LNCaP clone FGC (cell line): ENCODE results near the gene ERBB4.
"Not testable (repeated sequence)": the region's sequence is repeated elsewhere in the genome, so short reads cannot be mapped to it uniquely, and the experiment has no call there.

Experiments used
- DNase-seq: peaks from one replicate; pipeline ENCODE4 v3.0.0-alpha.2; 2011; ENCODE audit warnings: low read depth
- H3K4me3 ChIP-seq: 2 replicates; pipeline ENCODE4 v1.5.1; 2011; ENCODE audit warnings: mild to moderate bottlenecking, low read depth, low read length, control low read depth
- TF ChIP-seq, protein P1 (sequence below): IDR thresholded peaks from 2 replicates; pipeline ENCODE4 v1.5.1; 2012; ENCODE audit warnings: mild to moderate bottlenecking; ENCODE audit not compliant: control insufficient read depth, insufficient read depth; ENCODE audit errors: extremely low read depth

Gene ERBB4

DNA sequence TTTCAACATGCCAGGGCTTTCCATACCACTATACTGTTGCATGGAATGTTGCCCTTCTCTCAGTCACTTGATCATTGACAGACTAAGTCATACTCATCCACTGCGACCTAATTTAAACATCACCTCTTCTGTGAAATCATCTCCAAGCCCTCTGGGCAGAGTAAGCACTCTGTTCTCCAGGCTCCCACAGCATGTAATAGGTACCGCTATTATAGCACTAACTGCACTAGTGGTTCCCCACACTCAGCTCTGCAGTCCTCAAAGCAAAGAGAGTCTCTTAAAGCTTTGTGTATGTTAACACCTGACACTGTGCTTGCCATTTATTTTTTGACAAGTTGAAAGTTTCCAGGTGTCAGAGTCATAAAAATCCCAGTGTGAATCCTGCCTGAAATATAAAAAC, 947.2 kb downstream of the ERBB4 start:
- DNase-seq = no peak
- H3K4me3 ChIP-seq = no peak overlapping the region
- TF ChIP-seq, protein P1, sequence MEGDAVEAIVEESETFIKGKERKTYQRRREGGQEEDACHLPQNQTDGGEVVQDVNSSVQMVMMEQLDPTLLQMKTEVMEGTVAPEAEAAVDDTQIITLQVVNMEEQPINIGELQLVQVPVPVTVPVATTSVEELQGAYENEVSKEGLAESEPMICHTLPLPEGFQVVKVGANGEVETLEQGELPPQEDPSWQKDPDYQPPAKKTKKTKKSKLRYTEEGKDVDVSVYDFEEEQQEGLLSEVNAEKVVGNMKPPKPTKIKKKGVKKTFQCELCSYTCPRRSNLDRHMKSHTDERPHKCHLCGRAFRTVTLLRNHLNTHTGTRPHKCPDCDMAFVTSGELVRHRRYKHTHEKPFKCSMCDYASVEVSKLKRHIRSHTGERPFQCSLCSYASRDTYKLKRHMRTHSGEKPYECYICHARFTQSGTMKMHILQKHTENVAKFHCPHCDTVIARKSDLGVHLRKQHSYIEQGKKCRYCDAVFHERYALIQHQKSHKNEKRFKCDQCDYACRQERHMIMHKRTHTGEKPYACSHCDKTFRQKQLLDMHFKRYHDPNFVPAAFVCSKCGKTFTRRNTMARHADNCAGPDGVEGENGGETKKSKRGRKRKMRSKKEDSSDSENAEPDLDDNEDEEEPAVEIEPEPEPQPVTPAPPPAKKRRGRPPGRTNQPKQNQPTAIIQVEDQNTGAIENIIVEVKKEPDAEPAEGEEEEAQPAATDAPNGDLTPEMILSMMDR = no peak

DNA sequence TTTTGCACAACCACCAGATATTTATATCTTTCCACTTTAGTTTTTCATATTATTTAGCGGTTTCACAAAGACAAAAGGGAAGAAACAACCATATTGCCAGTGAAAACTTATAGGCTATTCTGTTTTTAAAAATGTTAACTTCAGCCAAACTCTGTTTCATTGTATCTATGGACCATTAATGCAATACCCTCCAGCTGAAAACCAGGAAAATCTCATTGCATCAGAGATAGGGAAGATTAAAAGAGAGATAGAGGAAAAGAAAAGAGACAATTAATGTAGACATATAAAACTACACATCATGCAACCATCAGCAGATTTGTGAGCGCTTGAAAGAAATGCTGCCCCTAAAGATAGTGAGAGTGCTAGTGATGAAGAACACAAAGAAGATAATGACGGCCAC, 970.2 kb downstream of the ERBB4 start:
- H3K4me3 ChIP-seq = no peak overlapping the region
- TF ChIP-seq, protein P1 = no peak

DNA sequence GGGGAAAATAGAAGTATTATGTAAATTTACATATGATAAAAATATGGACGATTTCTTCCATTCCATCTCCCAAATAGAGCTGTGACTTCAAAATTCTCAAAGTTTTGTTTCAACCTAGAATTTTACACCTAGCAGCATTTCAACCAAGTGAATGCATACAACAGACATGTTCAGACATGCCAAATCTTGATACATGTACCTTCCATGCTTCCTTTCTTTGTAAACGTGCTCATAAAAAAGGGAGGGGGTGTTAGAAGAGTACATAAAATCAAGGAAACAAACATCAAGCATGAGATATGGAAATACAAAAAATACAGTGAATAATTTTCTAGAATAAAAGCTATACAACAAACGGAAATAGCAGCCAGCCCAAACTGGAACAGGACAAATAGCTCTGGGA, 974.2 kb downstream of the ERBB4 start:
- no peak overlapping the region for H3K4me3 ChIP-seq
- TF ChIP-seq, protein P1 = no peak
- DNase-seq = no peak

More for the DNA sequence above, 970.2 kb downstream of the ERBB4 start:
- no peak for DNase-seq

DNA sequence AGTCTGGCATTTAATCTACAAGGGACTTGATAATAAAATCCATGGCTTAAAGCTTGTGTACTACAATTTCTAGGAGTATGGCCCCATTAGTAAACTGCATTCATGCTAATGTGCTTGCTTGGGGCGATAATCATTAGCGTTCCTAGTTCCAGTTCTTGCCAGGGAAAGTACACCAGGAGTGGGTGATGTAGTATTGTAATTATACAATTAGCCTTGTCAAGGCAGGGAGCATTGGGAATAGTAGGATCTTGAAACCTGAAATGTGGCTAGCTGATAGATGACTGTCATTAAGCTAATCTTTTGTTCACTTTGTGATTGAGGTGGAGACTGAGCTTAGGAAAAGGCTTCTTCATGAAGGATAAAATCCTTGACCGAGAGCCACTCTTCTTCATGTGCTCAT, 993.0 kb downstream of the ERBB4 start:
- DNase-seq = no peak
- TF ChIP-seq, protein P1 = no peak
- H3K4me3 ChIP-seq = no peak overlapping the region

DNA sequence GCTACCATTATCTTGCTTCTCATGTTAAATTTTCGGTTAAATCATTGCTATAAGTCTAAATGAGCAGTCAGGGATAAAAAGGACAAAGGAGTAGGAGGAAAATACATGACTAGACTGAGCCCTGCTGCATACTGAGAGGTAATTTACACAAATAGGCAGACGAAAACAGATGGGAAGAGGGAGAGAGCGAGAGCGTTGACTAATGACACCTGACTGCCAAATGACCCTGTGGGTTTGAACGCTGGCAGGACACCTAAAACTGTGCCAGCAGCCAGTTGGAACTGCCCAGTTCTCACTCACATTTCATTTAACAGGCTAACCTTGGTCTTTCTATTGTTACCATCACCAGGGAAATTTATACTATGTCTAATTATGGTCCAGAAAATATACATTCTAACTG, 1004.0 kb downstream of the ERBB4 start:
- DNase-seq = no peak

DNA sequence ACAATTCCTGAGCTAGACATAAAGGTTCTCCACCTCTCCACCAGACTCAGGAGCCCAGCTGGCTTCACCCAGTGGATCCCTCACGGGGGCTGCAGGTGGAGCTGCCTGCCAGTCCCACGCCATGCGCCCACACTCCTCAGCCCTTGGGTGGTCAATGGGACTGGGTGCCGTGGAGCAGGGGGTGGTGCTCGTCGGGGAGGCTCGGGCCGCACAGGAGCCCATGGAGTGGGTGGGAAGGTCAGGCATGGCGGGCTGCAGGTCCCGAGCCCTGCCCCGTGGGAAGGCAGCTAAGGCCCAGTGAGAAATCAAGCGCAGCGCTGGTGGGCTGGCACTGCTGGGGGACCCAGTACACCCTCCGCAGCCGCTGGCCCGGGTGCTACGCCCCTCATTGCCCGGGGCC, 1014.4 kb downstream of the ERBB4 start:
- H3K4me3 ChIP-seq, DNase-seq: not testable (repeated sequence)

More for the DNA sequence above, 1004.0 kb downstream of the ERBB4 start:
- TF ChIP-seq, protein P1 = no peak
- no peak overlapping the region for H3K4me3 ChIP-seq

DNA sequence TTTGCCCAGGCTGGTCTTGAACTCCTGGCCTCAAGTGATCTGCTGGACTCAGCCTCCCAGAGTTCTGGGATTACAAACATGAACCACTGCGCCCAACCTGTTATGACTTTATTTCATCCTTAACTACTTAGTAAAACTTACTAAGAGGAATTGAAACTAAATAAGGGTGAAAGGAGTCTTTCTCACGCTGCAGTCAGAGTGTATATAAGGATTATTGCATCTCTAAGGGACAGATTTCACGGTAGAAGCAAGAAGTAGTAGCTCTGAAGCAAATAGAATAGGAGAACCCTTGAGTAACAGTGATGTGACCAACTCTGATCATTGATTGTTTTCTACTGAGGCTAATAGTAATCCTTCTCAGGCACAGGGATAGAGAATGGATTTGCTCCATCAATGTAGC, 1022.1 kb downstream of the ERBB4 start:
- TF ChIP-seq, protein P1 = no peak

More for the DNA sequence above, 1022.1 kb downstream of the ERBB4 start:
- DNase-seq = no peak
- H3K4me3 ChIP-seq = no peak overlapping the region
